ENCODE results near the gene TMPRSS6. TPM values are rescaled to one million over a fixed set of nuclear protein-coding genes. Genes with fewer than 3 reads are reported as not detected.

TMPRSS6 gene
- total RNA-seq, 2 experiments from 2014 or later: 0.50 to 0.73 TPM

Other genes with a start within 250 kb of the TMPRSS6 start
- 10 to 100 TPM; 22.7 to 23.3 TPM for gene NCF4, start 248.7 kb downstream of the TMPRSS6 start, total RNA-seq
- under 1 TPM; 0.58 to 0.67 TPM for gene CSF2RB, start 196.1 kb downstream of the TMPRSS6 start, total RNA-seq
- gene TST, start 90.3 kb downstream of the TMPRSS6 start, total RNA-seq: 1 to 10 TPM; 2.4 to 3.4 TPM
- 10 to 100 TPM; 15.6 to 18.8 TPM for gene MPST, start 90.0 kb downstream of the TMPRSS6 start, total RNA-seq
- 10 to 100 TPM; 25.7 to 29.7 TPM for gene KCTD17, start 58.0 kb downstream of the TMPRSS6 start, total RNA-seq
- gene IL2RB, start 40.2 kb upstream of the TMPRSS6 start, total RNA-seq: 100 to 1,000 TPM; 100 to 115 TPM
- gene C1QTNF6, start 78.5 kb upstream of the TMPRSS6 start, total RNA-seq: 1 to 10 TPM; 7.6 to 8.3 TPM
- 10 to 100 TPM; 10.1 to 10.2 TPM for gene SSTR3, start 102.8 kb upstream of the TMPRSS6 start, total RNA-seq
- gene RAC2, start 134.6 kb upstream of the TMPRSS6 start, total RNA-seq: 1,000 to 10,000 TPM; 1,015 to 1,117 TPM
- 100 to 1,000 TPM; 106 to 110 TPM for gene CYTH4, start 172.8 kb upstream of the TMPRSS6 start, total RNA-seq

Data from activated CD4-positive, alpha-beta T cell treated with anti-CD3 and anti-CD28 coated beads, Interleukin-2, amount 10 ng/mL, durations not matched to agents 7 days and 5 days (primary cell).